Caco-2 (cell line): ENCODE data around the gene C20orf173. TPM values are rescaled to one million over a fixed set of nuclear protein-coding genes. Genes with fewer than 3 reads are reported as not detected.
A peak's percentile ranks its signal among the peaks of the same experiment; 100 is the strongest.

ENCODE experiments used
- BruUV-seq: library from RNA; stranded (reverse); fragments of 400-500 nt; replicated peaks from 2 replicates; lab custom pipeline; 2021; lab: Mats Ljungman, UMichigan
- CTCF ChIA-PET: fragments of 300-600 bp; sonication (Branson Sonifier 250); formaldehyde crosslinking; loops from one replicate; lab custom pipeline; 2022; ENCODE audit warnings: antibody characterized with exemption; lab: Charles Lee
- POLR2A ChIA-PET: fragments of 300-600 bp; sonication (Branson Sonifier 250); formaldehyde crosslinking; loops from one replicate; lab custom pipeline; 2022; ENCODE audit warnings: antibody characterized with exemption; lab: Charles Lee
- DNase-seq, 2 experiments: peaks; one replicate each; pipeline versions ENCODE4 v3.0.0 to v3.0.0-alpha.2; 2020 to 2022
- H3K27me3 ChIP-seq: replicated peaks from 2 replicates; pipeline ENCODE4 v1.6.0; 2011; ENCODE audit warnings: low read length; ENCODE audit not compliant: control insufficient read depth, insufficient read depth
- H3K36me3 ChIP-seq: 2 replicates; pipeline ENCODE4 v1.5.1; 2011; ENCODE audit warnings: low read length; ENCODE audit not compliant: control insufficient read depth, insufficient read depth
- H3K4me1 ChIP-seq: fragments of 250-450 bp; sonication (Bioruptor Pico); 2 replicates; pipeline ENCODE4 v1.5.1; 2020; ENCODE audit warnings: mild to moderate bottlenecking
- H3K4me3 ChIP-seq: 2 replicates; pipeline ENCODE4 v1.5.1; 2011; ENCODE audit warnings: low read depth, mild to moderate bottlenecking, control low read depth, low read length
- H3K9me3 ChIP-seq: fragments of 250-450 bp; sonication (Bioruptor Pico); 2 replicates; pipeline ENCODE4 v1.5.1; 2020; ENCODE audit warnings: mild to moderate bottlenecking, moderate library complexity
- H3K27ac Mint-ChIP-seq: one replicate; pipeline ENCODE4 v1.8.0; 2022; ENCODE audit warnings: mixed read lengths; ENCODE audit not compliant: unreplicated experiment
- H3K27me3 Mint-ChIP-seq: one replicate; pipeline ENCODE4 v1.8.0; 2022; ENCODE audit warnings: mixed read lengths; ENCODE audit not compliant: insufficient read depth, unreplicated experiment
- H3K36me3 Mint-ChIP-seq: one replicate; pipeline ENCODE4 v1.8.0; 2022; ENCODE audit warnings: mild to moderate bottlenecking, mixed read lengths; ENCODE audit not compliant: insufficient read depth, unreplicated experiment
- H3K4me1 Mint-ChIP-seq: one replicate; pipeline ENCODE4 v1.8.0; 2022; ENCODE audit warnings: low read depth, mixed read lengths; ENCODE audit not compliant: unreplicated experiment
- H3K4me3 Mint-ChIP-seq: one replicate; pipeline ENCODE4 v1.8.0; 2022; ENCODE audit warnings: mild to moderate bottlenecking, moderate library complexity, mixed read lengths; ENCODE audit not compliant: unreplicated experiment
- H3K9me3 Mint-ChIP-seq: one replicate; pipeline ENCODE4 v1.8.0; 2022; ENCODE audit warnings: mixed read lengths; ENCODE audit not compliant: unreplicated experiment
- CTCF ChIP-seq, 2 experiments: fragments of 200-600 bp in 1 of 2; IDR thresholded peaks; 1 replicate in 1 of 2; 2 replicates in 1 of 2; pipeline versions ENCODE4 v1.5.1 to v1.8.0; 2011 to 2022; ENCODE audit warnings: antibody characterized with exemption in 1 of 2, control low read depth in 1 of 2, inconsistent platforms in 1 of 2, low read depth in 1 of 2, low read length in 1 of 2, mild to moderate bottlenecking in 1 of 2, moderate library complexity in 1 of 2; ENCODE audit not compliant: insufficient read depth in 1 of 2, severe bottlenecking in 1 of 2, unreplicated experiment in 1 of 2
- intact Hi-C: fragments of 100-400 bp; cut with micrococcal nuclease; formaldehyde crosslinking; loops from one replicate; pipeline ENCODE4 v1.10.0; 2022; ENCODE audit not compliant: unreplicated experiment
- total RNA-seq: library from RNA; stranded (reverse); gene quantifications from 2 replicates; pipeline ENCODE4 v1.2.3, GENCODE V29; 2022

The C20orf173 gene
- total RNA-seq, 1 experiment from 2014 or later: not detected

- intact Hi-C loops: loop anchor here (1.0 kb wide), 1 partner anchor 9 kb away; no protein-coding TSS in a partner anchor
- Histone ChIP-seq H3K27me3 (no peaks in the 10 kb centered on the region), H3K4me1 (peaks cover 6% of the 10 kb centered on the region; the same call in 1 of the 2 replicates), H3K9me3 (peaks cover 3% of the 10 kb centered on the region), H3K4me3 (no peak overlapping the region), H3K36me3 (no peaks in the 10 kb centered on the region)
- BruUV-seq: no TSS peak
- Mint-ChIP-seq H3K36me3 (no peaks in the 10 kb centered on the region), H3K27me3 (no peaks in the 10 kb centered on the region), H3K4me3 (no peak overlapping the region), H3K4me1 (peaks cover 2% of the 10 kb centered on the region), H3K27ac (no peak overlapping the region), H3K9me3 (peaks cover 10% of the 10 kb centered on the region)
- DNase-seq: peak in 1 of 2 experiments; percentile 31
- ChIA-PET CTCF (interaction anchor here (0.6 to 0.7 kb wide), 2 partner anchors 39 to 160 kb away, joined by 4 to 8 read pairs; partner anchors contain the start of gene SPAG4), POLR2A (no interaction called here)
- TF ChIP-seq CTCF (IDR thresholded peaks at IDR 0.05; ENCODE audit: insufficient read depth in 1 of 2, low read depth in 1 of 2, low read length in 1 of 2, severe bottlenecking in 1 of 2, unreplicated experiment in 1 of 2): no peak
Measured at GRCh38 chr20:35576816-35577215, 47.4 kb upstream of the C20orf173 start.

- TF ChIP-seq CTCF (IDR thresholded peaks at IDR 0.05; ENCODE audit: insufficient read depth in 1 of 2, low read depth in 1 of 2, low read length in 1 of 2, severe bottlenecking in 1 of 2, unreplicated experiment in 1 of 2): no peak
- CTCF ChIA-PET: interaction anchor here (0.6 kb wide), 2 partner anchors 42 to 63 kb away, joined by 3 to 6 read pairs; no protein-coding TSS in a partner anchor
- peak in 1 of 2 experiments; percentile 59 for DNase-seq
- Mint-ChIP-seq H3K36me3 (no peaks in the 10 kb centered on the region), H3K9me3 (peaks cover 10% of the 10 kb centered on the region), H3K27ac (no peak overlapping the region), H3K4me1 (peaks cover 10% of the 10 kb centered on the region), H3K4me3 (no peak overlapping the region), H3K27me3 (no peaks in the 10 kb centered on the region)
- intact Hi-C loops: loop anchor here (1.0 kb wide), 1 partner anchor 8 kb away; no protein-coding TSS in a partner anchor
- BruUV-seq: no TSS peak
- Histone ChIP-seq H3K9me3 (peaks cover 3% of the 10 kb centered on the region), H3K36me3 (no peaks in the 10 kb centered on the region), H3K4me1 (peaks cover 6% of the 10 kb centered on the region; the same call in 1 of the 2 replicates), H3K27me3 (no peaks in the 10 kb centered on the region), H3K4me3 (no peak overlapping the region)
- POLR2A ChIA-PET: no interaction called here
Measured at GRCh38 chr20:35575958-35576357, 46.5 kb upstream of the C20orf173 start.

GRCh38 chr20:35572838-35573237 lies 43.4 kb upstream of the C20orf173 start:
- peaks cover 15% of the 10 kb centered on the region for H3K4me1 Mint-ChIP-seq
- Histone ChIP-seq H3K36me3 (no peaks in the 10 kb centered on the region), H3K4me3 (no peak overlapping the region), H3K9me3 (peaks cover 3% of the 10 kb centered on the region; the same call in 1 of the 2 replicates), H3K4me1 (peaks cover 6% of the 10 kb centered on the region; the same call in 1 of the 2 replicates), H3K27me3 (no peaks in the 10 kb centered on the region)
- H3K4me3 Mint-ChIP-seq: no peak overlapping the region
- ChIA-PET CTCF (no interaction called here), POLR2A (no interaction called here)
- no peak for DNase-seq
- H3K27me3 Mint-ChIP-seq: no peaks in the 10 kb centered on the region
- intact Hi-C loops: no loop called here
- no peaks in the 10 kb centered on the region for H3K36me3 Mint-ChIP-seq
- TF ChIP-seq CTCF (IDR thresholded peaks at IDR 0.05; ENCODE audit: insufficient read depth in 1 of 2, low read depth in 1 of 2, low read length in 1 of 2, severe bottlenecking in 1 of 2, unreplicated experiment in 1 of 2): no peak
- no peak overlapping the region for H3K27ac Mint-ChIP-seq
- peaks cover 10% of the 10 kb centered on the region for H3K9me3 Mint-ChIP-seq
- no TSS peak for BruUV-seq
